HS-5 (cell line): Measurements from ENCODE around the gene TRIM56.

Experiments used
- DNase-seq: peaks from one replicate; pipeline ENCODE4 v3.0.0-alpha.2; 2012; ENCODE audit warnings: low read depth

Gene TRIM56

GRCh38 chr7:101133621-101134398, 48.5 kb downstream of the TRIM56 start:
- DNase-seq, result no peak

GRCh38 chr7:101134399-101134980, 49.2 kb downstream of the TRIM56 start:
- DNase-seq, result no peak

- DNase-seq, result no peak
Observed at GRCh38 chr7:101137651-101138212, 52.5 kb downstream of the TRIM56 start.

GRCh38 chr7:101138213-101138870, 53.1 kb downstream of the TRIM56 start:
- DNase-seq, result peak; percentile 91

- DNase-seq, result no peak
Observed at GRCh38 chr7:101140339-101140699, 55.0 kb downstream of the TRIM56 start.

GRCh38 chr7:101140746-101141382, 55.6 kb downstream of the TRIM56 start:
- DNase-seq, result no peak
